Heart left ventricle (tissue), 16 donors: ENCODE data around the gene PCBP1. TPM values are rescaled to one million over a fixed set of nuclear protein-coding genes. Genes with fewer than 3 reads are reported as not detected.

Experiments
- ATAC-seq, 4 donors: fragments of 200-7000 bp; cut with Tn5 transposase; one replicate each; pipeline ENCODE4 v1.9.1; 2020 to 2022; ENCODE audit warnings: moderate library complexity in 4 of 4, mild to moderate bottlenecking in 3 of 4, moderate number of reproducible peaks in 1 of 4
- DNase-seq, 5 donors: peaks; one replicate each; pipeline ENCODE4 v3.0.0-alpha.2; 2020
- H3K27ac ChIP-seq, 12 donors: fragments of 200-600 bp; sonication (generic) in 4 of 12; one replicate each; pipeline versions ENCODE4 v1.5.0 to v1.8.0; 2016 to 2022; ENCODE audit warnings: mild to moderate bottlenecking in 2 of 12
- H3K27me3 ChIP-seq, 9 donors: fragments of 200-600 bp; sonication (generic) in 2 of 9; one replicate each; pipeline versions ENCODE4 v1.5.1 to v1.8.0; 2016 to 2022; ENCODE audit warnings: mild to moderate bottlenecking in 3 of 9
- H3K36me3 ChIP-seq, 9 donors: fragments of 200-600 bp; sonication (generic) in 2 of 9; one replicate each; pipeline versions ENCODE4 v1.5.0 to v1.8.0; 2018 to 2022; ENCODE audit warnings: mild to moderate bottlenecking in 2 of 9
- H3K4me1 ChIP-seq, 12 donors: fragments of 200-600 bp; sonication (generic) in 4 of 12; one replicate each; pipeline versions ENCODE4 v1.5.0 to v1.8.0; 2016 to 2022; ENCODE audit warnings: mild to moderate bottlenecking in 3 of 12
- H3K4me3 ChIP-seq, 12 donors: fragments of 200-600 bp; sonication (generic) in 4 of 12; one replicate each; pipeline versions ENCODE4 v1.5.0 to v1.8.0; 2017 to 2022; ENCODE audit warnings: mild to moderate bottlenecking in 9 of 12, moderate library complexity in 4 of 12
- H3K9me3 ChIP-seq, 12 donors: fragments of 200-600 bp; sonication (generic) in 4 of 12; one replicate each; pipeline versions ENCODE4 v1.5.0 to v1.8.0; 2016 to 2022; ENCODE audit warnings: mild to moderate bottlenecking in 1 of 12
- POLR2A ChIP-seq, 2 donors: fragments of 450-650 bp; IDR thresholded peaks; one replicate each; pipeline ENCODE4 v1.6.1; 2017; ENCODE audit warnings: antibody characterized with exemption in 2 of 2, mild to moderate bottlenecking in 2 of 2, moderate library complexity in 2 of 2
- WGBS, 4 donors: extraction: QIAGEN DNeasy Blood & Tissue Kit in 2 of 4; methylation state at CpG; one replicate each; pipeline versions ENCODE4 v1.1.5 to v1.1.7; 2013 to 2018; 5-methylcytosine and 5-hydroxymethylcytosine counted together
- intact Hi-C, 10 donors: fragments of 100-400 bp; cut with DNase I; formaldehyde crosslinking; loops; one replicate each; pipeline versions ENCODE4 v1.11.1 to v1.14.2; 2022
- polyA plus RNA-seq, 2 donors: library from polyadenylated mRNA; stranded (reverse); fragments of 200-250 nt; gene quantifications; one replicate each; pipeline ENCODE4 v1.2.3, GENCODE V29; 2013
- total RNA-seq, 9 donors: library from RNA; depleted of rRNA in 2 of 9; stranded (reverse); fragments of >200 nt in 2 of 9; fragmentation: NEBNext Ultra II Directional in 3 of 9; extraction: Animal tissue kit (Norgen Biotek cat#: 25700) in 3 of 9; gene quantifications; one replicate each; pipeline versions ENCODE4 v1.1.0 to v1.2.4, GENCODE V29; 2016 to 2023
- TF ChIP-seq, protein P1 (sequence below), 12 donors: fragments of 200-600 bp; sonication (generic) in 4 of 12; IDR thresholded peaks; one replicate each; pipeline versions ENCODE4 v1.5.0 to v1.8.0; 2018 to 2022; ENCODE audit warnings: antibody characterized with exemption in 12 of 12, mild to moderate bottlenecking in 5 of 12
- donor health status: ischemic (EF 13 %, LVEDD 7.1; RV severe dilation, severe dysfunction).
- donor health status: healthy with polysubstance abuse.
- donor health status: DM: no; HTN: yes; CAD: no.
- donor health status: DM: no; HTN: no; CAD: no.
- donor health status: ischemic (EF 25% LVEDD 6.9; RV normal size, moderate dysfunction).
- donor health status: ischemic (EF 25% LVEDD 5.7; RV mildly dilated, moderate dysfunction).
- donor health status: healthy.
- donor health status: DM: yes; HTN: yes; CAD: no.
- donor health status: ischemic (EF 35%, LVEDD 5.7; RV mildly dilated, moderate dysfunction).
- donor health status: nonischemic (EF 11% LVEDD 7.7; RV severe dilation, severe dysfunction).
- donor health status: DM: yes; HTN: yes; CAD: no.
- donor health status: PGD.
- donor health status: ischemic (EF 29% LVEDD 5.4; RV normal size, mild dysfunction).
- donor health status: nonischemic (EF 23%, LVEDD 6.1; RV moderate dilation, normal function).

Gene PCBP1
- total and polyA plus RNA-seq, 11 donors: 106 to 296 (median 205) TPM

DNA sequence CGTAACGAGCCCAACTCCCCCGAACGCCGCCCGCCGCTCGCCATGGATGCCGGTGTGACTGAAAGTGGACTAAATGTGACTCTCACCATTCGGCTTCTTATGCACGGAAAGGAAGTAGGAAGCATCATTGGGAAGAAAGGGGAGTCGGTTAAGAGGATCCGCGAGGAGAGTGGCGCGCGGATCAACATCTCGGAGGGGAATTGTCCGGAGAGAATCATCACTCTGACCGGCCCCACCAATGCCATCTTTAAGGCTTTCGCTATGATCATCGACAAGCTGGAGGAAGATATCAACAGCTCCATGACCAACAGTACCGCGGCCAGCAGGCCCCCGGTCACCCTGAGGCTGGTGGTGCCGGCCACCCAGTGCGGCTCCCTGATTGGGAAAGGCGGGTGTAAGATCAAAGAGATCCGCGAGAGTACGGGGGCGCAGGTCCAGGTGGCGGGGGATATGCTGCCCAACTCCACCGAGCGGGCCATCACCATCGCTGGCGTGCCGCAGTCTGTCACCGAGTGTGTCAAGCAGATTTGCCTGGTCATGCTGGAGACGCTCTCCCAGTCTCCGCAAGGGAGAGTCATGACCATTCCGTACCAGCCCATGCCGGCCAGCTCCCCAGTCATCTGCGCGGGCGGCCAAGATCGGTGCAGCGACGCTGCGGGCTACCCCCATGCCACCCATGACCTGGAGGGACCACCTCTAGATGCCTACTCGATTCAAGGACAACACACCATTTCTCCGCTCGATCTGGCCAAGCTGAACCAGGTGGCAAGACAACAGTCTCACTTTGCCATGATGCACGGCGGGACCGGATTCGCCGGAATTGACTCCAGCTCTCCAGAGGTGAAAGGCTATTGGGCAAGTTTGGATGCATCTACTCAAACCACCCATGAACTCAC is 673 bp downstream of the PCBP1 start:
- TF ChIP-seq, protein P1, sequence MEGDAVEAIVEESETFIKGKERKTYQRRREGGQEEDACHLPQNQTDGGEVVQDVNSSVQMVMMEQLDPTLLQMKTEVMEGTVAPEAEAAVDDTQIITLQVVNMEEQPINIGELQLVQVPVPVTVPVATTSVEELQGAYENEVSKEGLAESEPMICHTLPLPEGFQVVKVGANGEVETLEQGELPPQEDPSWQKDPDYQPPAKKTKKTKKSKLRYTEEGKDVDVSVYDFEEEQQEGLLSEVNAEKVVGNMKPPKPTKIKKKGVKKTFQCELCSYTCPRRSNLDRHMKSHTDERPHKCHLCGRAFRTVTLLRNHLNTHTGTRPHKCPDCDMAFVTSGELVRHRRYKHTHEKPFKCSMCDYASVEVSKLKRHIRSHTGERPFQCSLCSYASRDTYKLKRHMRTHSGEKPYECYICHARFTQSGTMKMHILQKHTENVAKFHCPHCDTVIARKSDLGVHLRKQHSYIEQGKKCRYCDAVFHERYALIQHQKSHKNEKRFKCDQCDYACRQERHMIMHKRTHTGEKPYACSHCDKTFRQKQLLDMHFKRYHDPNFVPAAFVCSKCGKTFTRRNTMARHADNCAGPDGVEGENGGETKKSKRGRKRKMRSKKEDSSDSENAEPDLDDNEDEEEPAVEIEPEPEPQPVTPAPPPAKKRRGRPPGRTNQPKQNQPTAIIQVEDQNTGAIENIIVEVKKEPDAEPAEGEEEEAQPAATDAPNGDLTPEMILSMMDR (IDR thresholded peaks at IDR 0.05): peak in 1 of 12 donors; percentile 2
- peak in 1 of 2 donors; percentile 9 for TF ChIP-seq POLR2A (IDR thresholded peaks at IDR 0.05)
- intact Hi-C loops: loop anchor here (1.0 to 10.0 kb wide), 15 partner anchors 34 to 207 kb away; partner anchors contain the start of genes C2orf42 (in 2 of the 10), MXD1 (in 1 of the 10), SNRPG (in 1 of the 10) and TIA1 (in 1 of the 10)
- Histone ChIP-seq H3K4me3 (peak overlapping the region; percentile 62 to 97 (median 82)), H3K4me1 (peaks cover 0 to 65% (median 41%) of the 10 kb centered on the region in 12 donors), H3K27ac (peak overlapping the region; percentile 91 to 100 (median 100)), H3K36me3 (peaks cover 0 to 34% (median 13%) of the 10 kb centered on the region in 9 donors), H3K27me3 (no peaks in the 10 kb centered on the region), H3K9me3 (no peaks in the 10 kb centered on the region)
- 0 to 2% (median 1%) methylated on average over 39 to 58 of the region's 58 CpGs for WGBS, 4 donors
- ATAC-seq (peak in 3 of 4 donors; percentile 22 to 40 (median 29)), DNase-seq (peak; percentile 54 to 79 (median 62))

GRCh38 chr2:70088598-70089219 is 1.4 kb downstream of the PCBP1 start:
- peaks cover 0 to 64% (median 39%) of the 10 kb centered on the region in 12 donors for H3K4me1 ChIP-seq
- peak overlapping the region; percentile 62 to 97 (median 82) for H3K4me3 ChIP-seq
- H3K9me3 ChIP-seq: no peaks in the 10 kb centered on the region
- ATAC-seq: no peak
- 1 to 3% (median 2%) methylated on average over 8 of the region's 8 CpGs for WGBS, 4 donors
- peaks cover 0 to 26% (median 7%) of the 10 kb centered on the region in 9 donors for H3K36me3 ChIP-seq
- H3K27me3 ChIP-seq: no peaks in the 10 kb centered on the region
- intact Hi-C loops: loop anchor here in 7 of 10 donors (1.0 to 10.0 kb wide), 8 partner anchors 34 to 206 kb away; partner anchors contain the start of genes SNRPG (in 1 of the 7) and TIA1 (in 1 of the 7)
- TF ChIP-seq POLR2A (IDR thresholded peaks at IDR 0.05): no peak
- TF ChIP-seq, protein P1 (IDR thresholded peaks at IDR 0.05): no peak
- DNase-seq: no peak
- peak overlapping the region; percentile 91 to 100 (median 100) for H3K27ac ChIP-seq

DNA sequence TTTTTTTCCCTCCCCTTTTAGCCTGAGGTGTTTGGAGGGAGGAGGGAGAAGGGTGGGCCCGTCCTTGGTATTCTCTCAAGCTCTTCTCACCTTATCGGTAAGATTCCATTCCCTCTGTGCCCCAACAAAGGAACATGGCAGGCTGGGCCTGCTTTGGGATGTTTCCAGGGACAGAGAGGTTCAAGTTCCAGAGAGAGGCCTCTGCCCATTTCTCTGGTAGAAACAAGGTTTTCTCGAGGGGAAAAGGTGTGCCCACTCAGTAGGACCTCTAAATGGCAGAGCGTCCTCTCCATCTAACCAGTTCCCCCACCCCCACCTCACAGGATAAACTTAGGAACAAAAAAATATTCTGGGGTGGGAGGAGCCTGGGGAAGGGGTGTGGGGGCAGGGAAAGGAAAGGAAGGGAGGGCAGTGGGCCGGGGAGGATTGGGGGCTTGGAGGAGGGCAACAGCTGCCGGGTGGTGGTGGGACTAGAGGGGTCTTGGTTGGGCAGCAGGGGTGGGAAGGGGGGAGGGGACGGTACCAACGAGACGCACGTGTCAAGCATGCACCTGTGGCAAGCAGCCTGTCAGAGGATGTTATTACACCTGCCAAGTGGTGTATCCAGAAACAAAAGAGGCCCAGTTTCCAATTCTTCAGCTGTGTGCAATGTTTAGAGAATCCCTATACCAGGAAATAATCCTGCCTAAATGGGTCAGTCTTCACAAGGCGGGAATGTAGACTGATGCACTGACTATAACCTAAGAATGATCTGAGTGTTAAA is 2.1 kb downstream of the PCBP1 start:
- intact Hi-C loops: loop anchor here in 7 of 10 donors (2.0 to 10.0 kb wide), 7 partner anchors 33 to 205 kb away; partner anchors contain the start of genes SNRPG (in 1 of the 7) and TIA1 (in 1 of the 7)
- TF ChIP-seq, protein P1 (IDR thresholded peaks at IDR 0.05): no peak
- no peak for TF ChIP-seq POLR2A (IDR thresholded peaks at IDR 0.05)
- peaks cover 0 to 19% (median 7%) of the 10 kb centered on the region in 9 donors for H3K36me3 ChIP-seq
- peaks cover 0 to 64% (median 32%) of the 10 kb centered on the region in 12 donors for H3K4me1 ChIP-seq
- peak in 1 of 5 donors; percentile 37 for DNase-seq
- peak overlapping the region; percentile 62 to 97 (median 82) for H3K4me3 ChIP-seq
- ATAC-seq: no peak
- H3K27ac ChIP-seq: peak overlapping the region; percentile 22 to 100 (median 100)
- H3K27me3 ChIP-seq: no peaks in the 10 kb centered on the region
- WGBS, 4 donors: 11 to 14% (median 13%) methylated on average over 11 of the region's 11 CpGs
- H3K9me3 ChIP-seq: no peaks in the 10 kb centered on the region
